DOHH2 (cell line): ENCODE measurements around the gene RFX4.

Experiments used
- H3F3A ChIP-seq: fragments of 200-600 bp; sonication (generic), shearing (Covaris generic); 2 replicates; pipeline ENCODE4 v1.6.0; 2016; ENCODE audit warnings: antibody characterized with exemption, mild to moderate bottlenecking; ENCODE audit not compliant: control insufficient read depth, insufficient read depth
- H3K27ac ChIP-seq: fragments of 200-600 bp; sonication (generic); 2 replicates; pipeline ENCODE4 v1.5.1; 2014; ENCODE audit warnings: low read depth, mild to moderate bottlenecking, low read length, moderate library complexity
- H3K27me3 ChIP-seq: fragments of 200-600 bp; sonication (generic); 2 replicates; pipeline ENCODE4 v1.6.1; 2014; ENCODE audit warnings: mild to moderate bottlenecking, low read length, mixed read lengths; ENCODE audit not compliant: control insufficient read depth
- H3K36me3 ChIP-seq: fragments of 200-600 bp; sonication (generic); 2 replicates; pipeline ENCODE4 v1.6.1; 2014; ENCODE audit warnings: mild to moderate bottlenecking, low read length, moderate library complexity, mixed read lengths; ENCODE audit not compliant: control insufficient read depth
- H3K4me1 ChIP-seq: fragments of 200-600 bp; sonication (generic); 2 replicates; pipeline ENCODE4 v1.6.1; 2014; ENCODE audit warnings: mild to moderate bottlenecking, low read length, mixed read lengths; ENCODE audit not compliant: control insufficient read depth
- H3K4me2 ChIP-seq: fragments of 200-600 bp; sonication (generic); 2 replicates; pipeline ENCODE4 v1.6.0; 2014; ENCODE audit warnings: mild to moderate bottlenecking, low read length, moderate library complexity
- H3K4me3 ChIP-seq: fragments of 200-600 bp; sonication (generic); 2 replicates; pipeline ENCODE4 v1.5.1; 2014; ENCODE audit warnings: mild to moderate bottlenecking, low read length, mixed read lengths
- H3K79me2 ChIP-seq: fragments of 200-600 bp; sonication (generic); 2 replicates; pipeline ENCODE4 v1.6.1; 2014; ENCODE audit warnings: mild to moderate bottlenecking, low read length, mixed read lengths; ENCODE audit not compliant: control insufficient read depth
- H3K9me2 ChIP-seq: fragments of 200-600 bp; sonication (generic); replicated peaks from 2 replicates; pipeline ENCODE4 v1.6.1; 2014; ENCODE audit warnings: mild to moderate bottlenecking, low read length, mixed read lengths; ENCODE audit not compliant: control insufficient read depth
- H3K9me3 ChIP-seq: fragments of 200-600 bp; sonication (generic); 2 replicates; pipeline ENCODE4 v1.6.1; 2014; ENCODE audit warnings: antibody characterized with exemption, low read length, mixed read lengths; ENCODE audit not compliant: control insufficient read depth, insufficient read depth
- H4K20me1 ChIP-seq: fragments of 200-600 bp; sonication (generic); 2 replicates; pipeline ENCODE4 v1.6.0; 2014; ENCODE audit warnings: low read depth, mild to moderate bottlenecking, antibody characterized with exemption, low read length, moderate library complexity; ENCODE audit not compliant: control insufficient read depth, insufficient read depth
- EZH2phosphoT487 ChIP-seq: fragments of 200-600 bp; sonication (generic); IDR thresholded peaks from 2 replicates; pipeline ENCODE4 v1.6.1; 2017; ENCODE audit warnings: borderline replicate concordance, mild to moderate bottlenecking, antibody characterized with exemption, low read length, moderate library complexity, mixed read lengths
- TF ChIP-seq, protein P1 (sequence below): fragments of 200-600 bp; sonication (generic); IDR thresholded peaks from one replicate; pipeline ENCODE4 v1.5.1; 2014; ENCODE audit warnings: antibody characterized with exemption, mild to moderate bottlenecking, low read depth, low read length; ENCODE audit not compliant: poor library complexity, severe bottlenecking

Gene RFX4

DNA sequence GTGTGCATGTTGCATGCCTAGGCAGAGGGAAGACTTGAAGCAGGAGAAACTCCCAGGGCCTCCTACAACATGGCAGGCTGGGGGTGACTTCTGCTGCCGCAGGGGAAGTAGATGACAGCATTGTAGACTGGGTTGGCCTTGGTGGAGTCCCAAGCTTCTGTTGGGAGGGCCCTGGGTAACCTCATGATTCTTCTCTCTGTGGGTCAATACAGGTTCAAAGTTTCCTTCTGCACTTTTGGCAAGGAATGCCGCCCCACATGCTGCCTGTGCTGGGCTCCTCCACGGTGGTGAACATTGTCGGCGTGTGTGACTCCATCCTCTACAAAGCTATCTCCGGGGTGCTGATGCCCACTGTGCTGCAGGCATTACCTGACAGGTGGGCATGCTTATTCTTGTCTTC lies 113.3 kb downstream of the RFX4 start:
- Histone ChIP-seq H3K4me3 (no peak overlapping the region), H3K4me2 (no peak overlapping the region), H3K4me1 (no peaks in the 10 kb centered on the region), H3K9me2 (no peaks in the 10 kb centered on the region), H4K20me1 (no peaks in the 10 kb centered on the region), H3K36me3 (no peaks in the 10 kb centered on the region), H3K79me2 (no peaks in the 10 kb centered on the region), H3K9me3 (no peaks in the 10 kb centered on the region), H3K27ac (no peak overlapping the region), H3K27me3 (no peaks in the 10 kb centered on the region; the same call in 1 of the 2 replicates), H3F3A (no peaks in the 10 kb centered on the region)
- no peak for TF ChIP-seq EZH2phosphoT487
- TF ChIP-seq, protein P1, sequence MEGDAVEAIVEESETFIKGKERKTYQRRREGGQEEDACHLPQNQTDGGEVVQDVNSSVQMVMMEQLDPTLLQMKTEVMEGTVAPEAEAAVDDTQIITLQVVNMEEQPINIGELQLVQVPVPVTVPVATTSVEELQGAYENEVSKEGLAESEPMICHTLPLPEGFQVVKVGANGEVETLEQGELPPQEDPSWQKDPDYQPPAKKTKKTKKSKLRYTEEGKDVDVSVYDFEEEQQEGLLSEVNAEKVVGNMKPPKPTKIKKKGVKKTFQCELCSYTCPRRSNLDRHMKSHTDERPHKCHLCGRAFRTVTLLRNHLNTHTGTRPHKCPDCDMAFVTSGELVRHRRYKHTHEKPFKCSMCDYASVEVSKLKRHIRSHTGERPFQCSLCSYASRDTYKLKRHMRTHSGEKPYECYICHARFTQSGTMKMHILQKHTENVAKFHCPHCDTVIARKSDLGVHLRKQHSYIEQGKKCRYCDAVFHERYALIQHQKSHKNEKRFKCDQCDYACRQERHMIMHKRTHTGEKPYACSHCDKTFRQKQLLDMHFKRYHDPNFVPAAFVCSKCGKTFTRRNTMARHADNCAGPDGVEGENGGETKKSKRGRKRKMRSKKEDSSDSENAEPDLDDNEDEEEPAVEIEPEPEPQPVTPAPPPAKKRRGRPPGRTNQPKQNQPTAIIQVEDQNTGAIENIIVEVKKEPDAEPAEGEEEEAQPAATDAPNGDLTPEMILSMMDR: no peak

DNA sequence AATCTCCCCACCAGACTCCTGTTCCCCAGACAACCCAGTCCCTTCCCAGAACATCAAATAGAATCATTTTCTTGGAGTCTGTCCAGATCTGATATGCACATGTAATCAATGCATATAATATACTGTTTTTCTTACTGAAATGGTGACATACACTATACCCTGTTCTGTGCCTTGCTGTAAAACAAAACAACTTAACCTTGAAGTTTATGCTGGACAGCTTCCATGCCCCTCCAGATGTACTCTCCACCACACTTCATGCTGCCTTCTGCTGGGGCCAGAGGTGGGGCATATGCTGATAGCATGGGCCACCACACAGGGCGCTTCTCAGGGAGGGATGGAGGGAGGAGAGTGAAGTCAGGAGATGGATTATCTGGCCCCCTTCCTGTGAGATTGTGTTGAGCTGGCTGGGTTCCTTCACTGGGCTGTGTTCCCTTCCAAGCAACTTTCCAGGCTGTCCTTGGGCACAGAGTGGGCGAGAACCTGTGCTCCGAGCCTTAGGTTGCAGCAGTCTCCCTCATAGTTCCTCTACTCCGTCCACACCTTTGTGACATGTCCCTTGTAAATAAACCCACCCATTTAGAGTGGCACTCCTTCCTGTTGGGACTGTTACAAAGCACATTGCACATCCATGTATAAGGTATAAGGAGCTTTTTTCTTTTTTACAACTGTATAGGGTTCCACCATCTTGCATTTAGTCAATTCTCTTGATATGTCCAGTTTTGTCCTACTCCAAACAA lies 114.0 kb downstream of the RFX4 start:
- TF ChIP-seq EZH2phosphoT487: no peak
- TF ChIP-seq, protein P1: no peak
- Histone ChIP-seq H3K9me3 (no peaks in the 10 kb centered on the region), H3K36me3 (no peaks in the 10 kb centered on the region), H3K4me2 (no peak overlapping the region), H3K27me3 (no peaks in the 10 kb centered on the region; the same call in 1 of the 2 replicates), H3K79me2 (no peaks in the 10 kb centered on the region), H3K9me2 (no peaks in the 10 kb centered on the region), H3K4me3 (no peak overlapping the region), H4K20me1 (no peaks in the 10 kb centered on the region), H3F3A (no peaks in the 10 kb centered on the region), H3K27ac (no peak overlapping the region), H3K4me1 (no peaks in the 10 kb centered on the region)

DNA sequence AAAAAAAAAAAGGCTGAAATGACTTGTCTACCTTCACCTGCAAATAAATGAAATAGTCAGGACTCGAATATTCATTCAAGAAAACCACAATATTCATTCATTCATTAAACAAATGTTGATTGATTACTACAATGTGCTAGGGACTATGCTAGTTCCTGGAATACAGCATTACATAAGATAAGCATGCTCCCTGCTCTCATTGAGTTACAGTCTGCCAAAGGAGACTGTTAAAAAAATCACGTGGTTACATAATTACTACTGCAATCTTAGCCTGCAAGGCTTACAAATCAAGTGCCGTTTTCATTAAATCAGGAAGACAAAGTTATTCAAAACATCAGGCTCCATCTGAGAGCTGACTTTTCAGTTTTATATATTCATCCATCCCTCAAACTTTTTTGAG lies 121.3 kb downstream of the RFX4 start:
- Histone ChIP-seq H3K4me2 (no peak overlapping the region), H3K79me2 (no peaks in the 10 kb centered on the region), H3K9me2 (no peaks in the 10 kb centered on the region), H3K27ac (no peak overlapping the region), H3F3A (no peaks in the 10 kb centered on the region), H3K9me3 (no peaks in the 10 kb centered on the region), H3K36me3 (no peaks in the 10 kb centered on the region), H3K4me3 (no peak overlapping the region), H3K4me1 (no peaks in the 10 kb centered on the region), H4K20me1 (no peaks in the 10 kb centered on the region), H3K27me3 (no peaks in the 10 kb centered on the region)
- TF ChIP-seq EZH2phosphoT487: no peak
- TF ChIP-seq, protein P1: no peak
